GM06990 (cell line): Measurements from ENCODE around the gene DMRT1.
"Not testable (repeated sequence)": the region's sequence is repeated elsewhere in the genome, so short reads cannot be mapped to it uniquely, and the experiment has no call there.

Experiments
- DNase-seq: peaks from one replicate; pipeline ENCODE4 v3.0.0-alpha.2; 2011; ENCODE audit not compliant: insufficient read length; ENCODE audit errors: extremely low read depth
- H3K27me3 ChIP-seq: replicated peaks from 2 replicates; pipeline ENCODE4 v1.6.0; 2011; ENCODE audit warnings: low read length; ENCODE audit not compliant: control insufficient read depth, insufficient read depth
- H3K36me3 ChIP-seq: 2 replicates; pipeline ENCODE4 v1.5.1; 2011; ENCODE audit warnings: low read length; ENCODE audit not compliant: control insufficient read depth, insufficient read depth
- H3K4me3 ChIP-seq: replicated peaks from 2 replicates; pipeline ENCODE4 v1.5.1; 2011; ENCODE audit warnings: low read depth, mild to moderate bottlenecking, control low read depth, low read length
- CTCF ChIP-seq: IDR thresholded peaks from 2 replicates; pipeline ENCODE4 v1.5.1; 2011; ENCODE audit warnings: low read length, control low read depth, mild to moderate bottlenecking, inconsistent platforms; ENCODE audit not compliant: insufficient read depth, poor library complexity, severe bottlenecking

Gene DMRT1

DNA sequence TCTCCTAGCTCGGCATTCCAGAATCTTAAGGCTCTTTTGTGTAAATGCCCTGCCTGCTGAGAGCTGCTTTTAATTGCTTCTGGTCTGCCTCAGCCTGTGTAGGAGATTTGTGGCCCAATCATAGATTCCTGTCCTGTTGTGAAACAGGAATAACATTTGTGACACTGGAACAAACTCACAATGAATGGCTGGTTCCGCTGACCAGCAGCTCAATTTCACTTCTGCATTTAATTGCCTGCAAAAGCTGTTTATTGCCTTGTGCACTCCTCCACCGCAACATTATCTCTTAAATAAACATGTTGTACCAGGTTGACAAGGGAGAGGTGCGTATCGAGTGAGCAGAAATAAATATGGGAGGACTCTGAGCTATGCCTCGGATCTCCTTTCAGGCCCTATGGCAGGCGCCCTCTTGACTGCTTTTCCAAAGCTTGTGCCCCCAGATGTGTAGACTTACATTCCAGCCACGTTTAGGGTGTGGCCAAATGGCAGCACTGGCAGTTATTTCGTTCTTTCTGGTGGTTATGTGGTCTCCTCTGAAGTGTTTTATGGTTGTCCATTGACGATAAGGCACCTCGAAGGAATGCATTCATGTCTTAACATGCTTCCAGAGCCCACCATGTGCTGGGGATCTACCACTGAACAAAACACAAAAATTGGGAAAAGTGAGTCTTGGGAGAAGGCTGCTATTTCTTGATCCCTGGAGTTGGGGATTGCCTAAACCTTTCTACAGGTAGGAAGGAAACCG lies 58.1 kb downstream of the DMRT1 start:
- Histone ChIP-seq H3K27me3 (peaks cover 2% of the 10 kb centered on the region; the same call in 1 of the 2 replicates), H3K36me3 (no peaks in the 10 kb centered on the region), H3K4me3 (no peak overlapping the region)
- peak; percentile 42 for DNase-seq
- TF ChIP-seq CTCF = no peak

- no peak for TF ChIP-seq CTCF
- H3K27me3 ChIP-seq = peaks cover 2% of the 10 kb centered on the region
- no peaks in the 10 kb centered on the region for H3K36me3 ChIP-seq
- DNase-seq = no peak
- H3K4me3 ChIP-seq = no peak overlapping the region
Measured at GRCh38 chr9:903886-904285, 62.4 kb downstream of the DMRT1 start.

- no peak for TF ChIP-seq CTCF
- peaks cover 2% of the 10 kb centered on the region for H3K27me3 ChIP-seq
Measured at GRCh38 chr9:905906-906305, 64.4 kb downstream of the DMRT1 start.

DNA sequence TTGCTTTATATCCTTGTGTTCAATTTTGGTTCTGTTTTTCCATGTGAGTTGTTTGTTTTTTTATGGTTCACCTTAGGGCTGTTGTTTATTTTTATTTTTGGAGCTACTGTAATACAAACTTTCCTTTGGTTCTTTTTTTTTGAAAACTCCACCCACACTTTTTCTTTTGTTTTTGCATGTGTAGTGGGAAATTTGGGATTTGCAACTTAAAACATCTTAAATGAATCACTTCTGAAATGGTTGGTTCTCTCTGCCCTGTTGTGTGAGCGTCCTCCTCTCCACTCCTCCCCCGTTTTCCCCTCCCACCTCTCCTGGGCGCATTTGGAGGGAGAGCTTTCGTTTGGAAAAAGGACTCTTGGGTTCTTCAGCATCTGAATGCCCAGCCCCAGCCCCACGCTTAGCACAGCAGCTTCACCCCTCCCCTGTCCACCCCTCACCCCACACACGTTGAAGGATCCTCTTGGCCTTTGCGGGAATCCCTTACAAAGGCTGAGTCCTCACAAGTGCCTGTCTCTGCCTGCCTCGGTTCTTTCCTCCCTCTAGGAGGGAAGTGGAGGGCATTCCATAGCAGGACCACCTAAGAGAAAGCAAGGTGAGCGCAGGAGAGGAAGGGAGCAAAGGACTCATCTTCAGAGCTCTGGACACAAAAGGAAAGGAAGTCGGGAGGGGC lies 67.2 kb downstream of the DMRT1 start:
- H3K27me3 ChIP-seq = peaks cover 1% of the 10 kb centered on the region
- no peaks in the 10 kb centered on the region for H3K36me3 ChIP-seq
- no peak overlapping the region for H3K4me3 ChIP-seq
- no peak for DNase-seq
- TF ChIP-seq CTCF = no peak

More at GRCh38 chr9:905906-906305, 64.4 kb downstream of the DMRT1 start:
- H3K4me3 ChIP-seq = no peak overlapping the region
- no peak for DNase-seq
- no peaks in the 10 kb centered on the region for H3K36me3 ChIP-seq

DNA sequence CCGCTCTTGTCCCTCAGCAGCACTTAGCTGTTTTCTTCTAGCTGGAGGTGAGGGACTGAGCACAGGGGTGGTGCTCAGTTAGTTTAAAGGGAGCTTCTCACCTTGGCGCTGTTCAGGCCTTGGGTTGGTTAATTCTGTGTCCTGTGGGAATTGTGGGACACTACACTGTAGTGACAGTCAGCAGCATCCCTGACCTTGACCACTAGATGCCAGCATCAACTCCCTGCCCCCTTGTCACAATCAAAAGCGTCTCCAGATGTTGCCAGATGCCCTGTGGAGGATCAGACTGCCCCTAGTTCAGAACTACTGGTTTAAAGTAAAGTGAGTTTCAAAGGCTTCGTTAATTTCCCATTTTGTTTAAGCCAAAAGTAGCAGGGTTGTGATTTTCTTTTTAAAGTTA lies 69.5 kb downstream of the DMRT1 start:
- DNase-seq = no peak
- no peaks in the 10 kb centered on the region; the same call in 1 of the 2 replicates for H3K27me3 ChIP-seq
- H3K4me3 ChIP-seq = no peak overlapping the region
- TF ChIP-seq CTCF = peak; percentile 37
- H3K36me3 ChIP-seq = no peaks in the 10 kb centered on the region

DNA sequence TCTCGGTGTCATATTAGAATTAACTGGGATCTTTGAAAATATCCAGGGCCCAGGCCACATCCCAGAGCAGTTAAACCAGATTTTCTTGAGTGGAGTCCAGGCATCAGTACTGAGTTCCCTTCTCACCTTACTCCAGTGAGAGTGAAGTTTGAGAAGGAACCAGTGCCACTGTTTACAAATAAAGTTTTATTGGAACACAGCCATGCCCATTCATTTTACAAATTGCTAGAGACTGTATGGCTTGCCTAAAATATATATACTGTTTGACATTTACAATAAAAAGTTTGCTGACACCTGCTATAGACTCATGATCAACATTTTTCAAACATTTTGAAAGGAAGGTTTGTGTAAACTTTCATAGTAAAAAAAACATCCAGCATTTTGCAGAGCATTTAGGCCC lies 71.3 kb downstream of the DMRT1 start:
- H3K27me3 ChIP-seq = no peaks in the 10 kb centered on the region; the same call in 1 of the 2 replicates
- no peak for TF ChIP-seq CTCF

GRCh38 chr9:913526-913925 lies 72.0 kb downstream of the DMRT1 start:
- not testable (repeated sequence) for DNase-seq, H3K27me3 ChIP-seq, H3K36me3 ChIP-seq, H3K4me3 ChIP-seq

More for the DNA sequence above, 71.3 kb downstream of the DMRT1 start:
- DNase-seq = no peak
- Histone ChIP-seq H3K4me3 (no peak overlapping the region), H3K36me3 (no peaks in the 10 kb centered on the region)
